ENCODE data around the gene SDC4. TPM values are rescaled to one million over a fixed set of nuclear protein-coding genes. Genes with fewer than 3 reads are reported as not detected.
A peak's percentile ranks its signal among the peaks of the same experiment; 100 is the strongest.

The SDC4 gene
- polyA plus RNA-seq (2011; rRNA removed) (147 and 153 TPM in 2 replicates), polyA minus RNA-seq (2011; rRNA and poly(A)+ RNA removed) (140 and 225 TPM in 2 replicates)

- peaks cover 3% of the 10 kb centered on the region; the same call in 1 of the 2 replicates for H3K36me3 ChIP-seq (ENCODE audit: control insufficient read depth, insufficient read depth, low read length)
- H3K27me3 ChIP-seq (ENCODE audit: control insufficient read depth, insufficient read depth, low read length): no peaks in the 10 kb centered on the region
- DNase-seq (ENCODE audit: low read depth): no peak
- no peak for TF ChIP-seq CTCF (IDR thresholded peaks at IDR 0.05; ENCODE audit: insufficient read depth, low read depth, low read length)
- peak within 1 kb of the TSS; percentile 62 for H3K4me3 ChIP-seq (ENCODE audit: low read depth, low read length)
- ChIA-PET POLR2A (interaction anchor here (0.6 to 2.5 kb wide), 5 partner anchors 11 to 621 kb away, joined by 3 to 8 read pairs (median 5); no protein-coding TSS in a partner anchor), CTCF (interaction anchor here (1.2 to 2.7 kb wide), 4 partner anchors 15 to 28 kb away, joined by 4 to 12 read pairs (median 6); partner anchors contain the start of gene SYS1)
These were observed at the start of gene SDC4 for GRCh38 chr20:45347936-45348778. Gene SDC4 (minus strand): TSS chr20:45348424. CDS start chr20:45348384, 40 bp downstream.

GRCh38 chr20:45395114-45395415 lies 46.8 kb upstream of the SDC4 start:
- no peak for DNase-seq (ENCODE audit: low read depth)
- Histone ChIP-seq H3K36me3 (ENCODE audit: control insufficient read depth, insufficient read depth, low read length) (no peaks in the 10 kb centered on the region), H3K27me3 (ENCODE audit: control insufficient read depth, insufficient read depth, low read length) (no peaks in the 10 kb centered on the region), H3K4me3 (ENCODE audit: low read depth, low read length) (no peak overlapping the region)
- ChIA-PET CTCF (interaction anchor here (1.2 kb wide), 1 partner anchor 21 kb away, joined by 3 read pairs; no protein-coding TSS in a partner anchor), POLR2A (no interaction called here)
- no peak for TF ChIP-seq CTCF (IDR thresholded peaks at IDR 0.05; ENCODE audit: insufficient read depth, low read depth, low read length)

- no peak for DNase-seq (ENCODE audit: low read depth)
- Histone ChIP-seq H3K27me3 (ENCODE audit: control insufficient read depth, insufficient read depth, low read length) (no peaks in the 10 kb centered on the region), H3K36me3 (ENCODE audit: control insufficient read depth, insufficient read depth, low read length) (no peaks in the 10 kb centered on the region), H3K4me3 (ENCODE audit: low read depth, low read length) (no peak overlapping the region)
- TF ChIP-seq CTCF (IDR thresholded peaks at IDR 0.05; ENCODE audit: insufficient read depth, low read depth, low read length): no peak
- ChIA-PET CTCF (interaction anchor here (1.2 to 1.6 kb wide), 3 partner anchors 13 to 43 kb away, joined by 3 to 4 read pairs (median 4); no protein-coding TSS in a partner anchor), POLR2A (no interaction called here)
These were observed 46.2 kb upstream of the SDC4 start for GRCh38 chr20:45394221-45395113.

GRCh38 chr20:45392733-45393132 lies 44.5 kb upstream of the SDC4 start:
- H3K36me3 ChIP-seq (ENCODE audit: control insufficient read depth, insufficient read depth, low read length): no peaks in the 10 kb centered on the region
- TF ChIP-seq CTCF (IDR thresholded peaks at IDR 0.05; ENCODE audit: insufficient read depth, low read depth, low read length): no peak
- no peak for DNase-seq (ENCODE audit: low read depth)
- no peak overlapping the region for H3K4me3 ChIP-seq (ENCODE audit: low read depth, low read length)
- H3K27me3 ChIP-seq (ENCODE audit: control insufficient read depth, insufficient read depth, low read length): no peaks in the 10 kb centered on the region
- CTCF ChIA-PET: interaction anchor here (0.6 to 1.2 kb wide), 4 partner anchors 13 to 48 kb away, joined by 3 to 4 read pairs (median 3); no protein-coding TSS in a partner anchor
- POLR2A ChIA-PET: interaction anchor here (0.6 kb wide), 1 partner anchor 19 kb away, joined by 3 read pairs; no protein-coding TSS in a partner anchor
